Bone marrow (tissue), 2 donors: Measurements from ENCODE around the gene ZFHX3.

Experiments
- DNase-seq, 2 donors: peaks; one replicate each; lab custom pipeline; 2025; lab: John Stamatoyannopoulos, UW

ZFHX3 gene

GRCh38 chr16:72848028-72848400 lies 199.9 kb downstream of the ZFHX3 start:
- DNase-seq, result no peak

DNA sequence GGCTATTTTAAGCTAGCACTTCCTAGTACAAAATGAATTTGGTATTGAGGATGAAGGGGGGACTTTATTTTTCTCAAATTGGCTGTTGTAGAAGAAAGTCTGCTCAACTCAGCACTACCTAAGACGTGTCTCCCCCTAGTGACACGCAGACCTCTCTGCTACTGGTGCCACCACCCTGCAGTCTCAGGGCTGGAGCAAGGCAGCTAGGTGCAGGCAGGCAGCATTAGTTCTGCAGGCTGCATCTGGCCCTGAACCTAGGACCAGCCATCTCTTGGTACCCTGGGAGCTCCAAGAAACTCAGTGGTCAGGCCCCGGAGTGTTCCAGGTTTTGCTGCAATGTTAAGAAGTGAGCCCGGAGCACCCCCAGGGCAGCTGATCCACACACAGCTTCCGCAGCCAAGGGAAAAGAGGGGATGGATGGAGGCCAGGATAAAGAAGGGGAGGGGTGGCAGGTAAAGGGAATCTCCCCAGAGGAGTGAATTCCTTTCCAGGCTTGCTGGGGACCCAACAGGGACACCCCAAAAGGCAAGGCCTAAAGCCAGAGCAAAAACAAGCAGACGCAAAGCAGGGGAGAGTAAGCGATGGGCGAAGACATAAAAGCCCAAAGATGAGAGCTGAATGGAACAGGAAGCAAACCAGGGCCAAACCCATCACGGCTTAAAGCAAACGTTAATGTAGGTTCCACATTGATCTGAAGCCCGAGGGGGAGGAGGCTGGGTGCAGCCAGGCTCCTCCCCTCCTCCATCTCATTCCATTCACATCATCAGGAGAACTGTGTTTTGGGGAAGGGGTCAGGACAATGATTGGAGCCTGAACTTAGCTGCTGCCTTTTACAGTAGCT lies 200.5 kb downstream of the ZFHX3 start:
- DNase-seq, result no peak

- DNase-seq, result no peak
These were observed 201.3 kb downstream of the ZFHX3 start for GRCh38 chr16:72846594-72846993.

DNA sequence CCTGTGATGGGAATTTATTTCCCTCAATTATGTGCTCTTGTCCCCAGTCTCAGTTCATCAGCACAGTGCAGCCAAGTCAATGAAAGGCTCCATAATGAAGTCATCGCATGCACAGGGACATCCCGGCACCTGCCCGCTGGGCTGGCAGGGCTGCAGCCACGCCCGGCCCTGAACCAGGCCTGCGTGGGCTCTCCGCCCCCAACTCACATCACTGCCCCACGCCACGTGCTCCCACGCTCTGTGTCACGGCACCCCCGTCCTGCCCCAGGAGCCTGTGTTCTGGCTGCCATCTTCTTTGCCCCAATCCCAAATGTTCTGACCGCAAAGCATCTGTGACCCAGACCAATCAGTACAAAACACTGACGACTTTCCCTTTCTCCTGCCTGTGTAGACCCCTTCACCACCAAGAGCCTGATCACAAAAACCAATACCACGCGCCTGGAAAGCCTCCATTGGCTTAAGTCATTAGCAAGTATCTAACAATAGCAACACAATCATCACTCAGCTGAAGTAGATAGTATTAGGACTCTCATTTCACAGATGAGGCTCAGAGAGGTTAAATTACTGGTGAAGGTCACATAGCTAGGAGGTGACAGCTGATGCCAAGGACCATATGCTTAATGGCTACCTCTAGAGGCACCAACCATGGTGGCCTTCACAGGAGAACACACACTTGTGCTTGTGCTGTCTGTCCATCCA lies 202.5 kb downstream of the ZFHX3 start:
- no peak for DNase-seq

DNA sequence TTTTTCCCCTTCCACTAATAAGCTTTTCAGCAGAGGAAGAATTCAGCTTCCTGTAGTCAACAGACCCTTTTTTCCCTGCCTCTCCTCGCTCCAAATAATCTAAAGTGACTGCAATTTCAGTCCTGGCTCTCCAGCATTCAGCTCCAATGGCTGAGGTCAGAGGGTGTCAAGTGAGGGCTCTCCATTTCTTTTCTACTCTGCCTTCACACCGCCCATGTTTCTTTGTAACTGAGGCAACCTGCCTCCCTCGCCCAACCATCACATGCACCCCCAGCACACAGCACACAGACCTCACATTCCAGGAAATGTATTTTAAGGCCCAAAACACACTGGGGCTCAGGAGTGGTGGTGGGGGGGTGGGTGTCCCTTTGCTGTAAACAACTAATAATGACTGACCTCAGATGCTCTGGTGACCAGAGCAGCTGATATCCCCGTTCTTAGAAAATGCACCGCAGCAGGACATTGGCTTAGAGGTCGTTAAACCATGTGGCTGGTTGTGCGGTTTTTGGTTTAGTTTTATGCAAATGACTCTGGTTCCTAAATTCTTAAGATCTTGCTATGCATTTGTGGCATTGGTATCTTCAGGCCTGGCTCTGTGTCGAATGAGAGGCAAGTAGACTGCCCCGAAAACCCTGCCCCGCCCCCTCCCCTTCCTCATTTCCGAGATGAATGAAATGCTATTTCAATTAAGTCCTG lies 203.6 kb downstream of the ZFHX3 start:
- no peak for DNase-seq

GRCh38 chr16:72841506-72841905 lies 206.4 kb downstream of the ZFHX3 start:
- DNase-seq, result no peak

DNA sequence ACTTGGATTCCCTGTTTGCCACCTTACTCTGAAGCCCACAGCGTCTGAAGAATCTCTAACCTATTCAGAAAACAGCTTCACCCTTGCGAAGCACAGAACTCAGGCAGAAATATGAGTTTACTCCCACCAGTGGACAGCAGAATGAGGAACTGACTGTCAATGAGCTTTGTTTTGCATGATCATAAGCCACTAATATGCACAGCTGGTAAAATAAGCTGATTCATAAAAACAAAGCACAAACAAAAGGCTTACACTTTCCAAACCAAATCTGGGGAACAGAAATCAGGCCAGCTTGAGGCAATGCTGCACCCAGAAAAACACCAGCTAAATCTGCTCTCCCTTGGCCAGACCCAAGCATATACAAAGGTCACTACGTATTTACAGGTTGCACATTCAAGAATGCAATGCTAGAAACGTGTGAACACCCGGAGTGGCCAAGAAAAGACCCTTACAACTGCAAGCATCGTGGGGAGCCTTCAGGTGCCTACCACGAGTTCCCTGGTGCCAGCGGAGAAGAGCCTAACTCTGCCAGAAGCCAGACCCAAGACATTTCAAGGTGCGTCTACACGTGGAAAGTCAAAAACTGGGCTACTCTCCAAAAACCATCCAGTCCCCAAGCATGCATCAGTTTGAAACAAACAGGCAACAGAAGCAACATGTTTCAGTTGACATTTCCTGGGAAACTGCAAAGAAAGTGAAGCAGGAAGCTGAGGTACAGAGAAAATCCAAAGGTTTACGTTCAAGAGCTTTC lies 207.1 kb downstream of the ZFHX3 start:
- DNase-seq, result peak in 1 of 2 donors; percentile 14

- no peak for DNase-seq
These were observed 209.0 kb downstream of the ZFHX3 start for GRCh38 chr16:72838951-72839350.

GRCh38 chr16:72838586-72838910 lies 209.4 kb downstream of the ZFHX3 start:
- no peak for DNase-seq

GRCh38 chr16:72837846-72838585 lies 209.9 kb downstream of the ZFHX3 start:
- DNase-seq, result no peak

GRCh38 chr16:72836985-72837384 lies 210.9 kb downstream of the ZFHX3 start:
- DNase-seq, result no peak

DNA sequence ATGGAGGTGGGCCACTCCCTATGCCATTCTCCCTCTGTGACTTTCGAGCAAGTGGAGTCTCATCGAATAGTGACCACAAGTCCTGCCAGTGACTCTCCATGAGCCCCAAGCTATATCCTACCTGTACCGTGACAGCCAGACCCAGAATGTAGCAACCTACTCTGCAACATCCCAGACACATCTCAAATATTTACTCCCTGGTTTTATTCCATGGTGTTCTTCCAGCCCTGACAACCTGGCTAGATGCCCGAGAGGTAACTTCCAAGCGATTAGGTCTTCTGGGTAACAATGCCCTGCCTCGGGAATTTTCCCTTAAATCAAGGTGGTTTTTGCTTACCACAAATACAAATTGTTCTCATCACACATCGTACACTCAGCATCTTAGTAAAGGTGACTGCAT lies 211.7 kb downstream of the ZFHX3 start:
- DNase-seq, result no peak

DNA sequence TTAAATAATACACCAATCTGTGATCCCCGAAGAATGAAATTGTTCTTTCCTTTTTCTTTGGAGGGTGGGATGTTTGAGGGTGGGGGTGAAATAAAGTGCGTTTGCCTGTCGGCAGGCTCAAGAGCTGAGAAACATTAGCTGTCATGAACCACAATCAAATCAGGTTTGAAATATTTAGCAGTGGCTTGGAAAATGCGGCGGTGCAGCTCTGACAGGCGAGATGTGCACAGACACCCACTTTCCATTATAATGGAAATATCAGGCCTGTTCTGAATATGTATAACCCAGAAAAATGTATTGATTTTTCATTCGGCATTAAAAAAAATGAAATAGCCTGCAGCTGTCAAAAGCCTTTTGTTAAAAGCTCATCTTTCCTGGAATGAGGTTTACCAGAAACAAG lies 212.8 kb downstream of the ZFHX3 start:
- no peak for DNase-seq

DNA sequence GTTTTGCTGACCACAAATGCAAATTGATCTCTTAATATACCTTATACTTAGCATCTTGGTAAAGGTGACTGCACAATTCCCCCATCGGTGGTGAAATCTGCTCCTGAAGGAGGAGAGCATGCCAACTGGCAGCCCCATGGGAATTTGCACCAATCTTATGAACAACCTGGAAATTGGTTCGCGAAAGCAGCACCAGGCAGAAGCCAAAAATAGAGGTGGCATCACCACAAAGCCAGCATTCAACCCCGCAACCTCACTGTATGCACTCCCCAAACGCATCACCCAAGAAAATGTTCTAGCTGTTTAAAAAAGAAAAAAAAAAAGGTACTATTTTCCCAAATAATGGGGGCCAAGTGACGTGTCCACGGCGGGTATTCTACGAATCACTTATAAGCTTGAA lies 213.4 kb downstream of the ZFHX3 start:
- no peak for DNase-seq

- no peak for DNase-seq
These were observed 214.0 kb downstream of the ZFHX3 start for GRCh38 chr16:72833969-72834368.

- no peak for DNase-seq
These were observed 214.4 kb downstream of the ZFHX3 start for GRCh38 chr16:72833482-72833881.

GRCh38 chr16:72832621-72833248 lies 215.2 kb downstream of the ZFHX3 start:
- peak; percentile 16 to 34 for DNase-seq

GRCh38 chr16:72829846-72830775 lies 217.8 kb downstream of the ZFHX3 start:
- no peak for DNase-seq

GRCh38 chr16:72827866-72828265 lies 220.1 kb downstream of the ZFHX3 start:
- DNase-seq, result no peak
